Neutrophil (primary cell): ENCODE data around the gene SH3TC2.
"Not testable (repeated sequence)": the region's sequence is repeated elsewhere in the genome, so short reads cannot be mapped to it uniquely, and the experiment has no call there.

Experiments
- H3K27ac ChIP-seq: fragments of 200-600 bp; sonication (generic); 2 replicates; pipeline ENCODE4 v1.5.1; 2016; ENCODE audit warnings: mild to moderate bottlenecking, moderate library complexity
- H3K27me3 ChIP-seq: fragments of 200-600 bp; sonication (generic); 2 replicates; pipeline ENCODE4 v1.6.0; 2016; ENCODE audit warnings: mild to moderate bottlenecking
- H3K36me3 ChIP-seq: fragments of 200-600 bp; sonication (generic); 2 replicates; pipeline ENCODE4 v1.5.1; 2017
- H3K4me1 ChIP-seq, 2 experiments: fragments of 200-600 bp in 1 of 2; sonication (generic) in 1 of 2; 1 replicate in 1 of 2; 2 replicates in 1 of 2; pipeline versions ENCODE4 v1.5.1 to v1.6.1; 2013 to 2016; ENCODE audit warnings: low read depth in 1 of 2, low read length in 1 of 2, mild to moderate bottlenecking in 1 of 2, moderate library complexity in 1 of 2; ENCODE audit not compliant: control insufficient read depth in 1 of 2, insufficient read depth in 1 of 2
- H3K4me3 ChIP-seq, 2 experiments: fragments of 200-600 bp in 1 of 2; sonication (generic) in 1 of 2; 1 replicate in 1 of 2; 2 replicates in 1 of 2; pipeline ENCODE4 v1.5.1; 2013 to 2016; ENCODE audit warnings: low read depth in 1 of 2, low read length in 1 of 2, mild to moderate bottlenecking in 1 of 2, moderate library complexity in 1 of 2
- H3K9me3 ChIP-seq: fragments of 200-600 bp; sonication (generic); 2 replicates; pipeline ENCODE4 v1.5.1; 2016
- TF ChIP-seq, protein P1 (sequence below): fragments of 200-600 bp; sonication (generic); IDR thresholded peaks from 2 replicates; pipeline ENCODE4 v1.5.1; 2016; ENCODE audit warnings: antibody characterized with exemption

SH3TC2 gene

DNA sequence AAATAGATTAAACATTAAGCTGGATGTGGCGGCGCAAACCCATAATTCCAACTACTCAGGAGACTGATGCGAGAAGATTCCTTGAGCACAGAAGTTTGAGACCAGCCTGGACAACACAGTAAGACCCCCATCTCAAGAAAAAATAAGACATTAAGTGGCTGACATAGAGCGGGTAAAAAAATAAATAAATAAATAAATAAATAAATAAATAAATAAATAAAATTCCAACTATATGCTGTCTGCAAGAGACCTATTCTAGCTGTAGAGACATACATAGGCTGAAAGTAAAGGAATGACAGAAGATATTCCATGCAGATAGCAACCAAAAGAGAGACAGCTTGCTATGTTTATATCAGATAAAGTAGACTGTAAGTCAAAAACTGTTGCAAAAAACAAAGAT, 17.4 kb upstream of the SH3TC2 start:
- no peaks in the 10 kb centered on the region for H3K9me3 ChIP-seq
- H3K27ac ChIP-seq, result no peak overlapping the region
- H3K4me3 ChIP-seq, result no peak overlapping the region
- no peaks in the 10 kb centered on the region for H3K4me1 ChIP-seq
- H3K36me3 ChIP-seq, result no peaks in the 10 kb centered on the region
- TF ChIP-seq, protein P1, sequence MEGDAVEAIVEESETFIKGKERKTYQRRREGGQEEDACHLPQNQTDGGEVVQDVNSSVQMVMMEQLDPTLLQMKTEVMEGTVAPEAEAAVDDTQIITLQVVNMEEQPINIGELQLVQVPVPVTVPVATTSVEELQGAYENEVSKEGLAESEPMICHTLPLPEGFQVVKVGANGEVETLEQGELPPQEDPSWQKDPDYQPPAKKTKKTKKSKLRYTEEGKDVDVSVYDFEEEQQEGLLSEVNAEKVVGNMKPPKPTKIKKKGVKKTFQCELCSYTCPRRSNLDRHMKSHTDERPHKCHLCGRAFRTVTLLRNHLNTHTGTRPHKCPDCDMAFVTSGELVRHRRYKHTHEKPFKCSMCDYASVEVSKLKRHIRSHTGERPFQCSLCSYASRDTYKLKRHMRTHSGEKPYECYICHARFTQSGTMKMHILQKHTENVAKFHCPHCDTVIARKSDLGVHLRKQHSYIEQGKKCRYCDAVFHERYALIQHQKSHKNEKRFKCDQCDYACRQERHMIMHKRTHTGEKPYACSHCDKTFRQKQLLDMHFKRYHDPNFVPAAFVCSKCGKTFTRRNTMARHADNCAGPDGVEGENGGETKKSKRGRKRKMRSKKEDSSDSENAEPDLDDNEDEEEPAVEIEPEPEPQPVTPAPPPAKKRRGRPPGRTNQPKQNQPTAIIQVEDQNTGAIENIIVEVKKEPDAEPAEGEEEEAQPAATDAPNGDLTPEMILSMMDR, result no peak
- no peaks in the 10 kb centered on the region for H3K27me3 ChIP-seq

DNA sequence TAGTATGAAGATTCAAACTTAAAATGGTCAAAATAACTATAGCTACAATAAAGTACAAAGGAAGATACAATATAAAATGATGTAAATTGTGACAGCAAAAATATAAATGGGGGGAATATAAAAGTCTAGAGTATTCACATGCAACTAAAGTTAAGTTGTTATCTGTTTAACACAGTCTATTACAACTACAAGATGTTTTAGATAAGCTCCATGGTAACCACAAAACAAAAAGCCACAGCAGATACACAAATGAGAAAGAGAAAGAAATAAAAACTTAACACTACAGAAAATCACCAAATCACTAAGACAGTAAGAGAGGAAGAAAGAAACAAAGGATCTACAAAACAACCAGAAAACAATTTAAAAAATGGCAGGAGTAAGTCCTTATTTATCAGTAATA, 17.0 kb upstream of the SH3TC2 start:
- H3K27ac ChIP-seq, result no peak overlapping the region
- no peak overlapping the region for H3K4me3 ChIP-seq
- no peaks in the 10 kb centered on the region for H3K9me3 ChIP-seq
- no peaks in the 10 kb centered on the region for H3K4me1 ChIP-seq
- TF ChIP-seq, protein P1, result no peak
- H3K36me3 ChIP-seq, result no peaks in the 10 kb centered on the region
- no peaks in the 10 kb centered on the region for H3K27me3 ChIP-seq

DNA sequence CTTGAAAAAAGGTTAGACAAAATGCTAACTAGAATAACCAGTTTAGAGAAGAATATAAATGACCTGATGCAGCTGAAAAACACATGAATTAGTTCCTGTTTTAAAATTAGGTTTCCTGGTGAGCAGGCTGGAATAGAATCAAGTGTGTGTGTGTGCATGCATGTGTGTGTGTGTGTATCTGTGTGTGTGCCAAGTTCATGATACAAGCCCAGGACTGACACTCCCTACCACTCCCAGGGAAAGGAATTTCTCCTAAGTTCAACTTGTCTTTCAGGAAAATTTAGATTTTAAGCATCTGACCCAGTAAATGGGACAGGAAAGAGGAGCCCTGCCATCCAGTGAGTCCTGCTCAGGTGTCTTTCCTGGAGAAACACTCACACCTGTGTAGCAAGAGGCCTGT, 11.2 kb upstream of the SH3TC2 start:
- not testable (repeated sequence) for H3K27me3 ChIP-seq

DNA sequence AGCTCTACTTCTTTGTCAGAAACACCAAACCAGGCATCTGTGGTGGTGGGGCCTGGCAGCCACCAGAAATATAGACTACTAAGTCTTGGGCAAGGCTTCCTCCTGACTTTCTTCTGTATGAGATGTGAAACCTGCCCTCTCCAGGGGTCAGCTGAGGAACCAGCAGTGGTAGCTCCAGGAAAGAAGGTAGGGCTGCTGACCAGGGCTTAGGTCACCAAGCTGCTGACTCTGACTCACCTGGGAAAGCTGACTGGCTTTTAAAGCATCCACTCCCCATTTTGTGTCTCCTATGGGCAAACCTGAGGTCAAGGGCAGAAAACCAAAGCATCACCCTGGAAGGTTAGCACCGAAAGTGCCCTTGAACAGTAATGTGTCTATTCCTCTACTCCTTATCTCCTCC, 10.4 kb upstream of the SH3TC2 start:
- H3K27ac ChIP-seq, result no peak overlapping the region
- TF ChIP-seq, protein P1, result no peak
- no peaks in the 10 kb centered on the region for H3K27me3 ChIP-seq

More for the DNA sequence above, 11.2 kb upstream of the SH3TC2 start:
- H3K4me3 ChIP-seq, H3K9me3 ChIP-seq, H3K36me3 ChIP-seq, H3K27ac ChIP-seq, H3K4me1 ChIP-seq: not testable (repeated sequence)

DNA sequence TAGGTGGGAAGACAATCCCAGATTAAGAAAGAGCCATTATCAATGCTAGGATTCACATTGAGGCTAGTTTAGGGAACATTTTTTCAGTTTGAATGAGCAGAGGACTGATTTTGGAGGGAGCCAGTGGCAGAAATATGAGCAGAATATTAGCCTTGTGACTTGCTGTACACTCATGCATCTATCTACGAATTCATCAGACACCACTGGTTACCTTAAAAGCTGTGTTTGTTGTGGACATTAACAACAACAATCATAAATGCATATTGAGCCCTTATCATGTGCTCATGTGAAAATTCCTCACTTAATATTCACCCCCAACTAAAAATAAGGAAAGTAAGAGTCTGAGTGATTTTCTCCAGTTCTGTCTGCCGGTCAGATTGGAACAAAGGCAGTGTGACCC, 9.9 kb upstream of the SH3TC2 start:
- H3K9me3 ChIP-seq, result no peaks in the 10 kb centered on the region
- no peak overlapping the region for H3K4me3 ChIP-seq
- H3K27ac ChIP-seq, result no peak overlapping the region
- no peaks in the 10 kb centered on the region for H3K4me1 ChIP-seq
- no peaks in the 10 kb centered on the region for H3K27me3 ChIP-seq
- TF ChIP-seq, protein P1, result no peak
- H3K36me3 ChIP-seq, result no peaks in the 10 kb centered on the region

More for the DNA sequence above, 10.4 kb upstream of the SH3TC2 start:
- no peaks in the 10 kb centered on the region for H3K36me3 ChIP-seq
- H3K9me3 ChIP-seq, result no peaks in the 10 kb centered on the region
- H3K4me3 ChIP-seq, result no peak overlapping the region
- no peaks in the 10 kb centered on the region for H3K4me1 ChIP-seq

DNA sequence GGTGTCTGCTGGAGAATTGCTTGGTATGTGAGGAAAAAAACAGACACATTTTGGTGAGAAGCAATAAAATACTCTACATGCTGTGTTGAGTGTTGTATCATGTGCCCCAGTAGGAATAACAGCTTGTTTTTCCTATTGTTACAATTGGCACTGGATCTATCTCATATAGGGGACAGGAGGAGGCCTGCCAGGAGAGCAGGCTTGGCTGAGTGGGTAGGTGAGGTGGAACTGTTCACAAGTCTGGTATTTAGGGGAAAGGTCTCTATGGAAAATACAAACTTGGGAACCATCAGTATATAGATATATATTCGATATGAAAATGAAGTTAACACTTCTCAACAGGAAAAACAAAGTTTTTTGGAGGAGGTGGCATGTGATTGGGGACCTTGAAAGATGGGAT, 9.5 kb upstream of the SH3TC2 start:
- Histone ChIP-seq H3K36me3 (no peaks in the 10 kb centered on the region), H3K27me3 (no peaks in the 10 kb centered on the region), H3K4me3 (no peak overlapping the region), H3K27ac (no peak overlapping the region), H3K4me1 (no peaks in the 10 kb centered on the region), H3K9me3 (no peaks in the 10 kb centered on the region)
- TF ChIP-seq, protein P1, result no peak
